HG03159 (cell line): ENCODE data around the gene OR1I1.
"Not testable (repeated sequence)": the region's sequence is repeated elsewhere in the genome, so short reads cannot be mapped to it uniquely, and the experiment has no call there.

Source experiments
- ATAC-seq: cut with Tn5 transposase; IDR thresholded peaks from one replicate; pipeline ENCODE4 v1.9.1; 2021; ENCODE audit warnings: mild to moderate bottlenecking, moderate library complexity; ENCODE audit not compliant: unreplicated experiment

Gene OR1I1

GRCh38 chr19:15097980-15098379 is 16.0 kb downstream of the OR1I1 start:
- ATAC-seq: not testable (repeated sequence)

GRCh38 chr19:15098460-15098859 is 16.4 kb downstream of the OR1I1 start:
- ATAC-seq: no peak

GRCh38 chr19:15099017-15099582 is 17.1 kb downstream of the OR1I1 start:
- ATAC-seq: no peak

- ATAC-seq: no peak
Measured at GRCh38 chr19:15101479-15102082, 19.6 kb downstream of the OR1I1 start.

- no peak for ATAC-seq
Measured at GRCh38 chr19:15104003-15104402, 22.0 kb downstream of the OR1I1 start.

- ATAC-seq: no peak
Measured at GRCh38 chr19:15104411-15104810, 22.4 kb downstream of the OR1I1 start.

GRCh38 chr19:15105044-15105443 is 23.0 kb downstream of the OR1I1 start:
- no peak for ATAC-seq

GRCh38 chr19:15107061-15108010 is 25.3 kb downstream of the OR1I1 start, which contains the start of gene SYDE1:
Gene SYDE1, plus strand, starts transcription at chr19:15107401. Its CDS starts 33 bp downstream, at chr19:15107434.
- no peak for ATAC-seq

- ATAC-seq: no peak
Measured at GRCh38 chr19:15108145-15108844, 26.3 kb downstream of the OR1I1 start.

GRCh38 chr19:15108845-15109767 is 27.1 kb downstream of the OR1I1 start:
- ATAC-seq: no peak

GRCh38 chr19:15109768-15110417 is 27.9 kb downstream of the OR1I1 start:
- no peak for ATAC-seq

- ATAC-seq: no peak
Measured at GRCh38 chr19:15110418-15110815, 28.4 kb downstream of the OR1I1 start.

GRCh38 chr19:15111758-15112157 is 29.7 kb downstream of the OR1I1 start:
- no peak for ATAC-seq

- ATAC-seq: no peak
Measured at GRCh38 chr19:15112385-15112784, 30.4 kb downstream of the OR1I1 start.

GRCh38 chr19:15113245-15114152 is 31.5 kb downstream of the OR1I1 start:
- ATAC-seq: no peak

GRCh38 chr19:15114153-15114540 is 32.1 kb downstream of the OR1I1 start:
- ATAC-seq: no peak

GRCh38 chr19:15115080-15115479 is 33.1 kb downstream of the OR1I1 start:
- no peak for ATAC-seq

- ATAC-seq: no peak
Measured at GRCh38 chr19:15115762-15116615, 34.0 kb downstream of the OR1I1 start.
